HEK293 (cell line): ENCODE results near the gene FCGR3A.
"Not testable (repeated sequence)": the region's sequence is repeated elsewhere in the genome, so short reads cannot be mapped to it uniquely, and the experiment has no call there.

Experiments used
- CTCF ChIP-seq: fragments of 450-650 bp; formaldehyde crosslinking; IDR thresholded peaks from 2 replicates; pipeline ENCODE4 v1.5.1; 2016; ENCODE audit warnings: missing biosample characterization, missing genetic modification characterization
- YY1 ChIP-seq: fragments of 450-650 bp; formaldehyde crosslinking; IDR thresholded peaks from 2 replicates; pipeline ENCODE4 v1.5.1; 2018; ENCODE audit warnings: missing biosample characterization, missing genetic modification characterization
- ZNF138 ChIP-seq: fragments of 450-650 bp; formaldehyde crosslinking; IDR thresholded peaks from 2 replicates; pipeline ENCODE4 v1.5.1; 2016; ENCODE audit warnings: missing biosample characterization, missing genetic modification characterization, borderline replicate concordance
- ZNF639 ChIP-seq: fragments of 450-650 bp; formaldehyde crosslinking; IDR thresholded peaks from 2 replicates; pipeline ENCODE4 v1.5.1; 2016; ENCODE audit warnings: missing biosample characterization, missing genetic modification characterization
- ZNF776 ChIP-seq: fragments of 450-650 bp; formaldehyde crosslinking; IDR thresholded peaks from 2 replicates; pipeline ENCODE4 v1.5.0; 2017; ENCODE audit warnings: missing biosample characterization, missing genetic modification characterization, borderline replicate concordance
- TF ChIP-seq, protein P1 (sequence below): fragments of 450-650 bp; formaldehyde crosslinking; IDR thresholded peaks from 2 replicates; pipeline ENCODE4 v1.5.1; 2016; ENCODE audit warnings: missing biosample characterization, missing genetic modification characterization, low read depth

GRCh38 chr1:161530158-161530557, 19.5 kb downstream of the FCGR3A start:
- not testable (repeated sequence) for TF ChIP-seq CTCF (tag by site-specific recombination); ZNF639; ZNF138; YY1 (tag by site-specific recombination); ZNF776
- TF ChIP-seq, protein P1, sequence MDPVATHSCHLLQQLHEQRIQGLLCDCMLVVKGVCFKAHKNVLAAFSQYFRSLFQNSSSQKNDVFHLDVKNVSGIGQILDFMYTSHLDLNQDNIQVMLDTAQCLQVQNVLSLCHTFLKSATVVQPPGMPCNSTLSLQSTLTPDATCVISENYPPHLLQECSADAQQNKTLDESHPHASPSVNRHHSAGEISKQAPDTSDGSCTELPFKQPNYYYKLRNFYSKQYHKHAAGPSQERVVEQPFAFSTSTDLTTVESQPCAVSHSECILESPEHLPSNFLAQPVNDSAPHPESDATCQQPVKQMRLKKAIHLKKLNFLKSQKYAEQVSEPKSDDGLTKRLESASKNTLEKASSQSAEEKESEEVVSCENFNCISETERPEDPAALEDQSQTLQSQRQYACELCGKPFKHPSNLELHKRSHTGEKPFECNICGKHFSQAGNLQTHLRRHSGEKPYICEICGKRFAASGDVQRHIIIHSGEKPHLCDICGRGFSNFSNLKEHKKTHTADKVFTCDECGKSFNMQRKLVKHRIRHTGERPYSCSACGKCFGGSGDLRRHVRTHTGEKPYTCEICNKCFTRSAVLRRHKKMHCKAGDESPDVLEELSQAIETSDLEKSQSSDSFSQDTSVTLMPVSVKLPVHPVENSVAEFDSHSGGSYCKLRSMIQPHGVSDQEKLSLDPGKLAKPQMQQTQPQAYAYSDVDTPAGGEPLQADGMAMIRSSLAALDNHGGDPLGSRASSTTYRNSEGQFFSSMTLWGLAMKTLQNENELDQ: not testable (repeated sequence)
